HCEC 1CT (cell line): ENCODE results near the gene TUT1.
"Not testable (repeated sequence)": the region's sequence is repeated elsewhere in the genome, so short reads cannot be mapped to it uniquely, and the experiment has no call there.

Source experiments
- DNase-seq: peaks from one replicate; pipeline ENCODE4 v3.0.0-alpha.2; 2017

Gene TUT1

GRCh38 chr11:62591448-62592145, at the start of gene TUT1:
Gene TUT1 (minus strand): TSS chr11:62591523. CDS start chr11:62591485, 38 bp downstream.
- peak; percentile 99 for DNase-seq

- DNase-seq, result no peak
Measured at GRCh38 chr11:62632492-62632891, 41.2 kb upstream of the TUT1 start.

- no peak for DNase-seq
Measured at GRCh38 chr11:62627713-62628112, 36.4 kb upstream of the TUT1 start.

- no peak for DNase-seq
Measured at GRCh38 chr11:62622476-62623089, 31.3 kb upstream of the TUT1 start.

- peak; percentile 97 for DNase-seq
Measured at GRCh38 chr11:62621567-62622470, 30.5 kb upstream of the TUT1 start, which contains the start of gene B3GAT3. Gene B3GAT3 (minus strand): TSS chr11:62621986. CDS start chr11:62621947, 39 bp downstream.

GRCh38 chr11:62621027-62621566, 29.8 kb upstream of the TUT1 start:
- DNase-seq, result no peak

- not testable (repeated sequence) for DNase-seq
Measured at GRCh38 chr11:62616957-62617356, 25.6 kb upstream of the TUT1 start.

GRCh38 chr11:62615521-62615920, 24.2 kb upstream of the TUT1 start:
- no peak for DNase-seq

- no peak for DNase-seq
Measured at GRCh38 chr11:62614275-62614674, 23.0 kb upstream of the TUT1 start.

- DNase-seq, result no peak
Measured at GRCh38 chr11:62613291-62613778, 22.0 kb upstream of the TUT1 start.

- peak; percentile 80 for DNase-seq
Measured at GRCh38 chr11:62612366-62613290, 21.3 kb upstream of the TUT1 start, which contains the start of the genes EML3 and ROM1. Gene EML3 (minus strand): TSS chr11:62612775. CDS start chr11:62612457, 318 bp downstream. Gene ROM1 (plus strand): TSS chr11:62613257. CDS start chr11:62613282, 25 bp downstream.

GRCh38 chr11:62611705-62612365, 20.5 kb upstream of the TUT1 start:
- peak; percentile 53 for DNase-seq

- DNase-seq, result no peak
Measured at GRCh38 chr11:62610814-62611704, 19.7 kb upstream of the TUT1 start.

GRCh38 chr11:62610403-62610802, 19.1 kb upstream of the TUT1 start:
- no peak for DNase-seq

- DNase-seq, result no peak
Measured at GRCh38 chr11:62608776-62609175, 17.5 kb upstream of the TUT1 start.

- no peak for DNase-seq
Measured at GRCh38 chr11:62607714-62608113, 16.4 kb upstream of the TUT1 start.

GRCh38 chr11:62605902-62606301, 14.6 kb upstream of the TUT1 start:
- DNase-seq, result no peak

GRCh38 chr11:62605467-62605866, 14.1 kb upstream of the TUT1 start:
- DNase-seq, result no peak

- no peak for DNase-seq
Measured at GRCh38 chr11:62604460-62605120, 13.3 kb upstream of the TUT1 start.
